H1 (cell line): ENCODE measurements around the gene PNRC1. TPM values are rescaled to one million over a fixed set of nuclear protein-coding genes. Genes with fewer than 3 reads are reported as not detected.

Experiments
- CHD1 ChIP-seq: IDR thresholded peaks from 2 replicates; pipeline ENCODE4 v1.6.1; 2012; ENCODE audit warnings: low read depth, low read length, improper control_type of control experiment
- CTBP2 ChIP-seq: IDR thresholded peaks from 2 replicates; pipeline ENCODE4 v1.7.0; 2011; ENCODE audit warnings: borderline replicate concordance, mild to moderate bottlenecking, moderate library complexity, mixed read lengths, low read length; ENCODE audit not compliant: insufficient read depth, insufficient read length
- EP300 ChIP-seq, 2 experiments: IDR thresholded peaks; 1 replicate in 1 of 2; 2 replicates in 1 of 2; pipeline ENCODE4 v1.6.1; 2011 to 2012; ENCODE audit warnings: low read depth in 2 of 2, low read length in 2 of 2, mild to moderate bottlenecking in 2 of 2, borderline replicate concordance in 1 of 2, inconsistent platforms in 1 of 2, moderate library complexity in 1 of 2
- HDAC6 ChIP-seq: IDR thresholded peaks from one replicate; pipeline ENCODE4 v1.7.1; 2012; ENCODE audit warnings: low read depth, mild to moderate bottlenecking, inconsistent platforms, low read length, moderate library complexity
- NANOG ChIP-seq: IDR thresholded peaks from 2 replicates; pipeline ENCODE4 v1.6.1; 2011; ENCODE audit warnings: low read length, low read depth, mild to moderate bottlenecking, inconsistent platforms; ENCODE audit not compliant: insufficient read depth, poor library complexity, severe bottlenecking
- POLR2AphosphoS5 ChIP-seq: IDR thresholded peaks from 2 replicates; pipeline ENCODE4 v1.6.1; 2011; ENCODE audit warnings: low read depth, low read length
- polyA plus RNA-seq, 7 experiments: library from polyadenylated mRNA; depleted of rRNA in 3 of 7; stranded (reverse) in 5 of 7; unstranded in 2 of 7; fragments of >200 nt in 5 of 7; fragments of 200-250 nt in 2 of 7; gene quantifications; 1 replicate in 5 of 7; 2 replicates in 1 of 7; 4 replicates in 1 of 7; pipeline versions ENCODE4 v1.2.1 to v1.2.3, GENCODE V29; 2011 to 2013; ENCODE audit warnings: missing spikeins in 2 of 7, mixed read lengths in 2 of 7
- total RNA-seq: library from RNA; stranded (reverse); fragmentation: NEBNext Ultra II Directional; extraction: Animal tissue kit (Norgen Biotek cat#: 25700); gene quantifications from 2 replicates; pipeline ENCODE4 v1.2.1, GENCODE V29; 2021

Gene PNRC1
- total and polyA plus RNA-seq, 2 of the 8 experiments (the other 6 are each of a cell fraction or from before 2014, with no cell fraction given), result 6.3 to 48.5 TPM

GRCh38 chr6:89057759-89058158, 22.8 kb upstream of the PNRC1 start (continued):
- TF ChIP-seq CTBP2 (no peak), HDAC6 (no peak), POLR2AphosphoS5 (no peak), NANOG (peak; percentile 86), CHD1 (no peak), EP300 (IDR thresholded peaks at IDR 0.05; ENCODE audit: borderline replicate concordance in 1 of 2, low read depth in 2 of 2, low read length in 2 of 2) (no peak)
